Panc1 (cell line): ENCODE results near the gene HABP2. TPM values are rescaled to one million over a fixed set of nuclear protein-coding genes. Genes with fewer than 3 reads are reported as not detected.

Experiments used
- total RNA-seq: library from RNA; stranded (reverse); gene quantifications from one replicate; pipeline ENCODE4 v1.2.1, GENCODE V29; 2021; ENCODE audit not compliant: unreplicated experiment

The HABP2 gene
- total RNA-seq, 1 experiment from 2014 or later, result 0.13 TPM

Other genes starting within 250 kb of the HABP2 start
- not detected for gene NRAP, start 111.0 kb downstream of the HABP2 start, total RNA-seq
- gene CASP7, start 126.9 kb downstream of the HABP2 start, total RNA-seq, result 38.2 TPM
- gene PLEKHS1, start 198.6 kb downstream of the HABP2 start, total RNA-seq, result 0.21 TPM